ENCODE data around the gene THSD7A. TPM values are rescaled to one million over a fixed set of nuclear protein-coding genes. Genes with fewer than 3 reads are reported as not detected.

Gene THSD7A
- total RNA-seq, 2 donors from 2014 or later = 1.6 to 6.1 TPM

DNA sequence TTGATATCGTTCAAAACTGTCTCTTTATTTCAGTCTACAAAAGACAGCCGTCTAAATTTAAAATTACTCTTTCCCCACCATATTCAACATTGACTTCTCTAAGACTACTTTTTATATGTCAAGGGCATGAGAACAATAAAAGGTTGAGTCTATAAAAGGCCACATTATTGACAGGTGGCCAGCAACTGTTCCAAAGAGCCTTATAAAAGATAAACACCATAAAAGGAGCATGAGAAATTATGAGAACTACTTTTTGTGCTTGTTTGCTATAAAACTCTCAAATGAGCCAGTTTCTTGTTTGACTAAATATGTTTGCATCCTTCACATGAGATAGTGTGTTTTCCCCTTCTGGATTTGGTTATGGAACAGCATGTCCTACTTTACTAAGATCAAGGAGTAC lies 189.2 kb downstream of the THSD7A start:
- Histone ChIP-seq H3K27me3 (replicated peaks; ENCODE audit: insufficient read depth) (no peaks in the 10 kb centered on the region), H3K4me3 (no peak overlapping the region), H3K27ac (no peak overlapping the region), H3K4me1 (ENCODE audit: control insufficient read depth in 1 of 2, low read depth in 2 of 2) (no peaks in the 10 kb centered on the region), H3K36me3 (no peaks in the 10 kb centered on the region), H3K9me3 (no peaks in the 10 kb centered on the region)
- ATAC-seq (ENCODE audit: insufficient number of reproducible peaks, low FRiP score, low read depth) (no peak), DNase-seq (ENCODE audit: low spot score) (no peak)
- TF ChIP-seq, protein P1, sequence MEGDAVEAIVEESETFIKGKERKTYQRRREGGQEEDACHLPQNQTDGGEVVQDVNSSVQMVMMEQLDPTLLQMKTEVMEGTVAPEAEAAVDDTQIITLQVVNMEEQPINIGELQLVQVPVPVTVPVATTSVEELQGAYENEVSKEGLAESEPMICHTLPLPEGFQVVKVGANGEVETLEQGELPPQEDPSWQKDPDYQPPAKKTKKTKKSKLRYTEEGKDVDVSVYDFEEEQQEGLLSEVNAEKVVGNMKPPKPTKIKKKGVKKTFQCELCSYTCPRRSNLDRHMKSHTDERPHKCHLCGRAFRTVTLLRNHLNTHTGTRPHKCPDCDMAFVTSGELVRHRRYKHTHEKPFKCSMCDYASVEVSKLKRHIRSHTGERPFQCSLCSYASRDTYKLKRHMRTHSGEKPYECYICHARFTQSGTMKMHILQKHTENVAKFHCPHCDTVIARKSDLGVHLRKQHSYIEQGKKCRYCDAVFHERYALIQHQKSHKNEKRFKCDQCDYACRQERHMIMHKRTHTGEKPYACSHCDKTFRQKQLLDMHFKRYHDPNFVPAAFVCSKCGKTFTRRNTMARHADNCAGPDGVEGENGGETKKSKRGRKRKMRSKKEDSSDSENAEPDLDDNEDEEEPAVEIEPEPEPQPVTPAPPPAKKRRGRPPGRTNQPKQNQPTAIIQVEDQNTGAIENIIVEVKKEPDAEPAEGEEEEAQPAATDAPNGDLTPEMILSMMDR (IDR thresholded peaks at IDR 0.05) = no peak

DNA sequence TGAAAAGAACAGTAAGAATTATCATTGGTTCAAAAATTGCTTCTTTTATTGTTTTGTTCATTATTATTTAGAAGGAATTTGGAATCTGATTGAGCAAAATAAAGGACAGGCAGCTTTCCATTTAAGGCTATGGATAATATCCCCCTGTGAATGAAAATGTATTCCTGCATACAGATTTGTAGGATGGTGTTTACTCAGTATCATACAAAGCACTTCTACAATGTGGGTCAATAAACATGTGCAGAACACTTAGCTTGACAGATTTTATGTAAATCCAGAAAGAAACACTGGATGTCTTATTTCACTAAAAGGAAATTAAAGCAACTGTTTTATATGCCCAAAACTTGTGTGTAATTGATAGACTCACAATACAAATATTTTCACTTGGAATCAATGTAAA lies 189.7 kb downstream of the THSD7A start:
- no peak for DNase-seq (ENCODE audit: low spot score)
- Histone ChIP-seq H3K27ac (no peak overlapping the region), H3K4me3 (no peak overlapping the region)

DNA sequence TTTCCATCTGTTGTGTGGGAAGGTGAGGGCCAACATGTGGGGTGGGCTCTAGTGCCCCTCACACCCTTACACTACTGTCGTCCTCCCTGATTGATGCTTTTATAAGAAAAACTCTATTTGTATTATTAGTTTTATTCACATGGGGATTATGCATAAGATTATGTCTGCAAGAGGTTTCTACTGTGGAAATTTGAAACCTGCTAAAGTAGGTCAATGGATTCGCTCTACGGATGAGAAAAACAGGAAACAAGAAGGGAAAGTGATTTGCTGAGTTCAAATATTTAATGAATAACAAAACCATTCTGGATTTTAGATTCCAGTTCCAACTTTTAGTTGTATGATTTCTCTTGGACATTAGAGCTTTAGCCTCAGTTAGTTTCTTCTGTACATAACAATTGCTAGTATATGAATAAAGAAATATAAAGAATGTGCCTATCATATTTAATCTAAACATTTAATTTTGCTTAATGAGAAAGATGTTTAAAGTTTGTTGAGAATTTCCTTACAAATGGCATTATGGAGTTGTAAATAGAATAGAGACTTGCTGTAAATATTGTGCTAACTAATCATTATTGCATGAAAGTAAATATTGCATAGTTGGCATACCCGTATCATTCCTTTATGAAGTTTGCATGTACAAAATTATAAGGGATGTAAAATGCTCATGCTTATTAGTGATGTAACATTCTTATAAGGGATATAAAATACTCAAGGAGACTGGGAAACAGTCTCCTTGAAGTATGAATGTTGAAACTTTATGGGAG lies 193.8 kb downstream of the THSD7A start:
- Histone ChIP-seq H3K4me1 (ENCODE audit: control insufficient read depth in 1 of 2, low read depth in 2 of 2) (no peaks in the 10 kb centered on the region), H3K9me3 (no peaks in the 10 kb centered on the region), H3K4me3 (no peak overlapping the region), H3K36me3 (no peaks in the 10 kb centered on the region), H3K27me3 (replicated peaks; ENCODE audit: insufficient read depth) (no peaks in the 10 kb centered on the region), H3K27ac (no peak overlapping the region)
- TF ChIP-seq, protein P1 (IDR thresholded peaks at IDR 0.05) = no peak
- DNase-seq (ENCODE audit: low spot score) (no peak), ATAC-seq (ENCODE audit: insufficient number of reproducible peaks, low FRiP score, low read depth) (no peak)

More for the DNA sequence above, 189.7 kb downstream of the THSD7A start:
- Histone ChIP-seq H3K4me1 (ENCODE audit: control insufficient read depth in 1 of 2, low read depth in 2 of 2) (no peaks in the 10 kb centered on the region), H3K27me3 (replicated peaks; ENCODE audit: insufficient read depth) (no peaks in the 10 kb centered on the region), H3K36me3 (no peaks in the 10 kb centered on the region), H3K9me3 (no peaks in the 10 kb centered on the region)
- ATAC-seq (ENCODE audit: insufficient number of reproducible peaks, low FRiP score, low read depth) = no peak
- TF ChIP-seq, protein P1 (IDR thresholded peaks at IDR 0.05) = no peak

DNA sequence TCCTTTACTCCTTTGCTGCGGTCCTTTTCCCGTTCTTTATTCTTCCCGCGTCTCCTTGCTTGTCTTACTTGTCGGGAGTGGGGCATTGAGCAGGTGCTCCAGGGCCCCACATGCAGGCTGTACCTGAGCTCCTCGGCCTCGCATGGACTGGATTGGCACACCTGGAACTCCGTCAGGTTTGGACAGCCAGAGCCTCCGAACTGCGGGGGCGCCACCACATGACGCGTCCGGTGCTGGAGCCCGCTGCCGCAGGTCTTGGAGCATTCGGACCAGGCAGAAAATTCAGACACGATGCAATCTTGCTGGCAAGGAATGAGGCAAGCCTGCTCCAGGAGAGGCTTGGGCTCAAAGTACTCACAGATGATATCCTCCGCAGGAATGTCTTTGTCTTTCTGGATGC lies 195.7 kb downstream of the THSD7A start:
- H3K27me3 ChIP-seq (replicated peaks; ENCODE audit: insufficient read depth) = no peaks in the 10 kb centered on the region
- no peak overlapping the region for H3K27ac ChIP-seq
- no peak for ATAC-seq (ENCODE audit: insufficient number of reproducible peaks, low FRiP score, low read depth)
- no peak overlapping the region for H3K4me3 ChIP-seq
- H3K9me3 ChIP-seq = no peaks in the 10 kb centered on the region
- no peaks in the 10 kb centered on the region for H3K36me3 ChIP-seq
- no peaks in the 10 kb centered on the region for H3K4me1 ChIP-seq (ENCODE audit: control insufficient read depth in 1 of 2, low read depth in 2 of 2)
- TF ChIP-seq, protein P1 (IDR thresholded peaks at IDR 0.05) = no peak
- DNase-seq (ENCODE audit: low spot score) = no peak

DNA sequence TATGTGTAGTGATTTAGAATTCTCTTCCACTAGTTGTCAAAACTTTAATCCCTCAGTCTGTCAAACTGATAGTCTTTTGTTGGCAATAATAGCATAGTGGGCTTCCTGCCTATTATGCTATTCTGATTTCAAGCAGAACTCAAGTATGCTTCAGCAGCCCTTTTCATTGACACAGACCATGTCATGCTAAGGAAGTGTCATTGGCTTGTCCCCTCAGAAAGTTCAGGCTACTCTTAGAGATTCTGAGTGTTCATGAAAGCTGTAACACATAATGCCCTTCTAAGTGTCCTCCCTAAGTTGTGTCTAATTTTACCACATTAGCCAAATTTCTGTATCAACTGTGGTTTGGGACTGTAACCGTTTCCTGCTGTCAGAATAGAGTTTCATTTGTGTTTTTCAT lies 198.7 kb downstream of the THSD7A start:
- ATAC-seq (ENCODE audit: insufficient number of reproducible peaks, low FRiP score, low read depth) (no peak), DNase-seq (ENCODE audit: low spot score) (no peak)
- H3K9me3 ChIP-seq = no peaks in the 10 kb centered on the region
- H3K4me3 ChIP-seq = no peak overlapping the region
- no peaks in the 10 kb centered on the region for H3K27me3 ChIP-seq (replicated peaks; ENCODE audit: insufficient read depth)
- no peaks in the 10 kb centered on the region for H3K4me1 ChIP-seq (ENCODE audit: control insufficient read depth in 1 of 2, low read depth in 2 of 2)
- TF ChIP-seq, protein P1 (IDR thresholded peaks at IDR 0.05) = no peak
- no peaks in the 10 kb centered on the region for H3K36me3 ChIP-seq
- H3K27ac ChIP-seq = no peak overlapping the region

Data from thoracic aorta (tissue), 2 donors.